Endodermal cell (in vitro differentiated cells): Measurements from ENCODE around the gene ZFX. TPM values are rescaled to one million over a fixed set of nuclear protein-coding genes. Genes with fewer than 3 reads are reported as not detected.
A peak's percentile ranks its signal among the peaks of the same experiment; 100 is the strongest.

Experiments
- DNase-seq: peaks from one replicate; pipeline ENCODE4 v3.0.0-alpha.2; 2017
- H3K27ac ChIP-seq: 2 replicates; pipeline ENCODE4 v1.5.1; 2013; ENCODE audit warnings: mild to moderate bottlenecking, low read depth, low read length, moderate library complexity
- H3K27me3 ChIP-seq: 2 replicates; pipeline ENCODE4 v1.6.1; 2013; ENCODE audit warnings: mild to moderate bottlenecking, low read length, moderate library complexity; ENCODE audit not compliant: insufficient read depth, control insufficient read depth, poor library complexity, severe bottlenecking
- H3K36me3 ChIP-seq: 2 replicates; pipeline ENCODE4 v1.7.0; 2013; ENCODE audit warnings: mild to moderate bottlenecking, low read length, moderate library complexity; ENCODE audit not compliant: control insufficient read depth, insufficient read depth
- H3K4me1 ChIP-seq: one replicate; pipeline ENCODE4 v1.7.0; 2013; ENCODE audit warnings: low read length; ENCODE audit not compliant: control insufficient read depth, insufficient read depth
- H3K4me3 ChIP-seq: 2 replicates; pipeline ENCODE4 v1.5.1; 2013; ENCODE audit warnings: mild to moderate bottlenecking, low read length, moderate library complexity
- H3K9ac ChIP-seq: 2 replicates; pipeline ENCODE4 v1.6.1; 2013; ENCODE audit warnings: mild to moderate bottlenecking, low read length, moderate library complexity; ENCODE audit not compliant: poor library complexity, severe bottlenecking; ENCODE audit errors: extremely low read depth
- H3K9me3 ChIP-seq: 2 replicates; pipeline ENCODE4 v1.6.1; 2013; ENCODE audit warnings: mild to moderate bottlenecking, low read length, moderate library complexity; ENCODE audit not compliant: control insufficient read depth
- H3K27ac Mint-ChIP-seq: 2 replicates; pipeline ENCODE4 v1.8.0; 2020; ENCODE audit warnings: mixed read lengths
- H3K27me3 Mint-ChIP-seq: 2 replicates; pipeline ENCODE4 v1.8.0; 2021; ENCODE audit warnings: mild to moderate bottlenecking, mixed read lengths; ENCODE audit not compliant: insufficient read depth
- H3K36me3 Mint-ChIP-seq: 2 replicates; pipeline ENCODE4 v1.8.0; 2020; ENCODE audit warnings: low read depth, mixed read lengths
- H3K4me1 Mint-ChIP-seq: 2 replicates; pipeline ENCODE4 v1.8.0; 2020; ENCODE audit warnings: mixed read lengths
- H3K4me3 Mint-ChIP-seq: 2 replicates; pipeline ENCODE4 v1.8.0; 2020; ENCODE audit warnings: mild to moderate bottlenecking, moderate library complexity, mixed read lengths
- H3K9me3 Mint-ChIP-seq: 2 replicates; pipeline ENCODE4 v1.8.0; 2020; ENCODE audit warnings: mild to moderate bottlenecking, mixed read lengths
- CTCF ChIP-seq: fragments of 200-600 bp; sonication (generic); conservative IDR thresholded peaks from 2 replicates; pipeline ENCODE4 v1.5.0; 2021; ENCODE audit warnings: antibody characterized with exemption, mild to moderate bottlenecking
- WGBS, 2 experiments: methylation state at CpG; one replicate each; pipeline versions ENCODE4 v1.1.5 to v1.1.7; 2013; ENCODE audit warnings: missing lambda C conversion rate in 2 of 2, mixed read lengths in 1 of 2; ENCODE audit not compliant: insufficient coverage in 1 of 2, insufficient read length in 1 of 2; 5-methylcytosine and 5-hydroxymethylcytosine counted together
- long read RNA-seq, 4 experiments: library from polyadenylated mRNA in 2 of 4; library from RNA in 1 of 4; library from capped mRNA in 1 of 4; stranded (forward) in 3 of 4; unstranded in 1 of 4; transcript quantifications; one replicate each; pipeline ENCODE4 v2.0.0, GENCODE V29; 2020 to 2021; ENCODE audit warnings: inconsistent platforms in 1 of 4
- polyA plus RNA-seq, 2 experiments: library from polyadenylated mRNA; stranded (reverse); fragments of 50-300 nt; gene quantifications; one replicate each; pipeline ENCODE4 v1.2.3, GENCODE V29; 2013
- total RNA-seq, 2 donors: library from RNA; stranded (reverse); fragmentation: NEBNext Ultra II Directional in 1 of 2; extraction: Animal tissue kit (Norgen Biotek cat#: 25700) in 1 of 2; gene quantifications; 2 replicates in 1 of 2; 3 replicates in 1 of 2; pipeline ENCODE4 v1.2.1, GENCODE V29; 2021

The ZFX gene
- 10 to 100 TPM; 20.3 to 51.0 TPM for total RNA-seq
- 13.0 TPM for polyA plus RNA-seq (2013, experiment 1 of 2)
- polyA plus RNA-seq (2013, experiment 2 of 2): 14.6 TPM
- long read RNA-seq, experiment 1, partial matches to known transcripts: 3 of 4 reads
- long read RNA-seq, experiment 1, other reads (novel, unspliced or antisense): 1 of 4 reads
- long read RNA-seq, experiment 2, full-length matches to known transcripts: 2 of 8 reads
- long read RNA-seq, experiment 2, partial matches to known transcripts: 1 of 8 reads
- long read RNA-seq, experiment 2, other reads (novel, unspliced or antisense): 5 of 8 reads
- long read RNA-seq, experiment 3, full-length matches to known transcripts: 2 of 72 reads
- long read RNA-seq, experiment 3, partial matches to known transcripts: 29 of 72 reads
- long read RNA-seq, experiment 3, other reads (novel, unspliced or antisense): 41 of 72 reads
- long read RNA-seq, experiment 4, partial matches to known transcripts: 1 of 1 reads
- long read RNA-seq, experiment 4, other reads (novel, unspliced or antisense): 0 of 1 reads

- H3K4me3 Mint-ChIP-seq: peak within 1 kb of the TSS; percentile 82
- H3K36me3 ChIP-seq: no peaks in the 10 kb centered on the region
- H3K4me1 ChIP-seq: no peaks in the 10 kb centered on the region
- peak within 1 kb of the TSS; percentile 85 for H3K4me3 ChIP-seq
- DNase-seq: peak; percentile 88
- H3K4me1 Mint-ChIP-seq: peaks cover 47% of the 10 kb centered on the region
- peak within 1 kb of the TSS; percentile 93 for H3K27ac Mint-ChIP-seq
- peak within 1 kb of the TSS; percentile 87 for H3K9ac ChIP-seq
- no peaks in the 10 kb centered on the region for H3K9me3 Mint-ChIP-seq
- H3K27me3 ChIP-seq: no peaks in the 10 kb centered on the region
- 0% methylated on average over 64 of the region's 104 CpGs; no CpG with 5 or more reads in 1 of the 2 experiments for WGBS, 2 experiments
- peak within 1 kb of the TSS; percentile 98 for H3K27ac ChIP-seq
- H3K9me3 ChIP-seq: no peaks in the 10 kb centered on the region
- H3K36me3 Mint-ChIP-seq: peaks cover 4% of the 10 kb centered on the region
- TF ChIP-seq CTCF: no peak
- H3K27me3 Mint-ChIP-seq: no peaks in the 10 kb centered on the region
These were observed at the start of gene ZFX for GRCh38 chrX:24149351-24150050. TSS of gene ZFX (plus strand) at chrX:24149729. CDS start at chrX:24172743, 23,014 bp downstream.

GRCh38 chrX:24100713-24101112, 48.8 kb upstream of the ZFX start:
- Histone ChIP-seq H3K27me3 (no peaks in the 10 kb centered on the region), H3K27ac (no peak overlapping the region), H3K9me3 (no peaks in the 10 kb centered on the region), H3K4me1 (peaks cover 4% of the 10 kb centered on the region), H3K9ac (peak overlapping the region; percentile 5), H3K4me3 (no peak overlapping the region), H3K36me3 (no peaks in the 10 kb centered on the region)
- Mint-ChIP-seq H3K9me3 (no peaks in the 10 kb centered on the region), H3K4me3 (no peak overlapping the region), H3K27ac (no peak overlapping the region), H3K4me1 (peaks cover 21% of the 10 kb centered on the region), H3K36me3 (no peaks in the 10 kb centered on the region), H3K27me3 (peaks cover 5% of the 10 kb centered on the region)
- DNase-seq: no peak
- no peak for TF ChIP-seq CTCF
- 80% methylated on average over 1 to 2 of the region's 2 CpGs for WGBS, 2 experiments

- H3K27me3 ChIP-seq: no peaks in the 10 kb centered on the region
- TF ChIP-seq CTCF: no peak
- no peak overlapping the region for H3K27ac ChIP-seq
- no peaks in the 10 kb centered on the region for H3K4me1 ChIP-seq
- Mint-ChIP-seq H3K4me3 (no peak overlapping the region), H3K36me3 (no peaks in the 10 kb centered on the region), H3K4me1 (peaks cover 4% of the 10 kb centered on the region), H3K27me3 (peaks cover 3% of the 10 kb centered on the region), H3K27ac (no peak overlapping the region), H3K9me3 (no peaks in the 10 kb centered on the region)
- WGBS, 2 experiments: 96% methylated on average over 2 of the region's 2 CpGs; no CpG with 5 or more reads in 1 of the 2 experiments
- no peak overlapping the region for H3K9ac ChIP-seq
- no peaks in the 10 kb centered on the region for H3K9me3 ChIP-seq
- H3K4me3 ChIP-seq: no peak overlapping the region
- DNase-seq: no peak
- H3K36me3 ChIP-seq: no peaks in the 10 kb centered on the region
These were observed 39.5 kb upstream of the ZFX start for GRCh38 chrX:24110069-24110468.
